H1 (cell line): ENCODE results near the gene ATG9B. TPM values are rescaled to one million over a fixed set of nuclear protein-coding genes. Genes with fewer than 3 reads are reported as not detected.

Experiments
- CTCF ChIA-PET: fragments of 300-600 bp; sonication (Branson Sonifier 250); formaldehyde crosslinking; loops from one replicate; lab custom pipeline; 2021; ENCODE audit not compliant: partially characterized antibody; lab: Charles Lee
- POLR2A ChIA-PET: fragments of 300-600 bp; sonication (Branson Sonifier 250); formaldehyde crosslinking; loops from one replicate; lab custom pipeline; 2021; ENCODE audit warnings: inconsistent platforms; ENCODE audit not compliant: partially characterized antibody; lab: Charles Lee
- DNase-seq, 2 experiments: peaks; one replicate each; pipeline versions ENCODE4 v3.0.0 to v3.0.0-alpha.2; 2010 to 2022; ENCODE audit warnings: low spot score in 2 of 2, low read depth in 1 of 2, mixed read lengths in 1 of 2
- FAIRE-seq: peaks from 2 replicates; lab custom pipeline; 2011; peaks lifted over from hg19 to GRCh38; lab: Jason Lieb, UNC
- H2AFZ ChIP-seq: 2 replicates; pipeline ENCODE4 v1.8.1; 2012; ENCODE audit warnings: low read length, inconsistent platforms
- H2AK5ac ChIP-seq: 2 replicates; pipeline ENCODE4 v1.6.1; 2013; ENCODE audit warnings: low read depth, low read length
- H2BK120ac ChIP-seq: replicated peaks from 2 replicates; pipeline ENCODE3; 2013; ENCODE audit warnings: low read depth, low read length, inconsistent platforms
- H2BK12ac ChIP-seq: 2 replicates; pipeline ENCODE4 v1.6.1; 2013; ENCODE audit warnings: low read depth, low read length
- H2BK15ac ChIP-seq: 2 replicates; pipeline ENCODE4 v1.6.1; 2013; ENCODE audit warnings: low read length
- H2BK20ac ChIP-seq: 2 replicates; pipeline ENCODE4 v1.6.1; 2013; ENCODE audit warnings: low read length
- H2BK5ac ChIP-seq: 2 replicates; pipeline ENCODE4 v1.6.1; 2013; ENCODE audit warnings: low read depth, low read length
- H3K14ac ChIP-seq: 2 replicates; pipeline ENCODE4 v1.6.1; 2013; ENCODE audit warnings: inconsistent platforms; ENCODE audit not compliant: insufficient read length
- H3K18ac ChIP-seq: 2 replicates; pipeline ENCODE4 v1.6.1; 2013; ENCODE audit warnings: low read length; ENCODE audit errors: extremely low read depth
- H3K23ac ChIP-seq: 2 replicates; pipeline ENCODE4 v1.6.1; 2013; ENCODE audit warnings: inconsistent platforms; ENCODE audit not compliant: insufficient read length
- H3K23me2 ChIP-seq: 2 replicates; pipeline ENCODE4 v1.6.1; 2013; ENCODE audit warnings: low read depth, low read length
- H3K27ac ChIP-seq: 2 replicates; pipeline ENCODE4 v1.6.1; 2011; ENCODE audit warnings: low read depth, low read length, inconsistent platforms
- H3K27me3 ChIP-seq, 4 experiments: replicated peaks in 1 of 4; 1 replicate in 1 of 4; 2 replicates in 3 of 4; pipeline versions ENCODE4 v1.6.1 to v1.8.1; 2011 to 2013; ENCODE audit warnings: low read length in 3 of 4, mild to moderate bottlenecking in 3 of 4, inconsistent platforms in 2 of 4, mixed read lengths in 2 of 4, moderate library complexity in 1 of 4; ENCODE audit not compliant: control insufficient read depth in 3 of 4, insufficient read depth in 3 of 4; ENCODE audit errors: extremely low read depth in 1 of 4
- H3K36me3 ChIP-seq, 4 experiments: 2 replicates each; pipeline versions ENCODE4 v1.6.1 to v1.8.1; 2011 to 2013; ENCODE audit warnings: mild to moderate bottlenecking in 4 of 4, low read length in 3 of 4, moderate library complexity in 2 of 4, control low read depth in 1 of 4, inconsistent platforms in 1 of 4; ENCODE audit not compliant: insufficient read depth in 4 of 4, control insufficient read depth in 2 of 4
- H3K4ac ChIP-seq: replicated peaks from 2 replicates; pipeline ENCODE3; 2013; ENCODE audit warnings: low read length, low read depth, mixed read lengths, inconsistent platforms; ENCODE audit not compliant: insufficient read length
- H3K4me1 ChIP-seq, 4 experiments: replicated peaks in 1 of 4; 1 replicate in 1 of 4; 2 replicates in 3 of 4; pipeline versions ENCODE4 v1.6.1 to v1.8.1; 2011 to 2013; ENCODE audit warnings: low read length in 3 of 4, inconsistent platforms in 2 of 4, mixed read lengths in 1 of 4; ENCODE audit not compliant: insufficient read depth in 4 of 4, control insufficient read depth in 3 of 4
- H3K4me2 ChIP-seq, 2 experiments: 2 replicates each; pipeline versions ENCODE4 v1.6.1 to v1.8.1; 2011 to 2013; ENCODE audit warnings: low read depth in 2 of 2, low read length in 2 of 2, control low read depth in 1 of 2, inconsistent platforms in 1 of 2, mild to moderate bottlenecking in 1 of 2; ENCODE audit not compliant: insufficient read depth in 1 of 2
- H3K4me3 ChIP-seq, 4 experiments: fragments of 200-600, 300-600 bp in 1 of 4; sonication (generic), shearing (Covaris generic), sonication (Bioruptor Twin) in 1 of 4; 2 replicates each; pipeline versions ENCODE4 v1.5.1 to v1.8.1; 2011 to 2016; ENCODE audit warnings: low read length in 4 of 4, low read depth in 3 of 4, control low read depth in 2 of 4, inconsistent platforms in 2 of 4, mild to moderate bottlenecking in 2 of 4, mixed read lengths in 1 of 4, moderate library complexity in 1 of 4; ENCODE audit not compliant: insufficient read depth in 2 of 4; ENCODE audit errors: extremely low read depth in 1 of 4
- H3K56ac ChIP-seq: replicated peaks from 2 replicates; pipeline ENCODE3; 2013; ENCODE audit warnings: low read depth, mild to moderate bottlenecking, mixed read lengths, low read length, inconsistent platforms; ENCODE audit not compliant: insufficient read length
- H3K79me1 ChIP-seq: 2 replicates; pipeline ENCODE4 v1.6.1; 2013; ENCODE audit warnings: low read depth, low read length, control low read depth
- H3K79me2 ChIP-seq, 2 experiments: 2 replicates each; pipeline versions ENCODE4 v1.6.1 to v1.8.1; 2012 to 2013; ENCODE audit warnings: low read length in 2 of 2, mild to moderate bottlenecking in 2 of 2, inconsistent platforms in 1 of 2; ENCODE audit not compliant: insufficient read depth in 2 of 2, control insufficient read depth in 1 of 2
- H3K9ac ChIP-seq, 4 experiments: replicated peaks in 1 of 4; 1 replicate in 1 of 4; 2 replicates in 3 of 4; pipeline versions ENCODE4 v1.6.1 to v1.8.1; 2011 to 2013; ENCODE audit warnings: low read depth in 3 of 4, low read length in 3 of 4, control low read depth in 2 of 4, mild to moderate bottlenecking in 2 of 4, moderate library complexity in 2 of 4, inconsistent platforms in 1 of 4; ENCODE audit errors: extremely low read depth in 1 of 4
- H3K9me3 ChIP-seq, 2 experiments: 2 replicates each; pipeline versions ENCODE4 v1.6.1 to v1.8.1; 2012 to 2013; ENCODE audit warnings: mild to moderate bottlenecking in 2 of 2, moderate library complexity in 2 of 2, control low read depth in 1 of 2, inconsistent platforms in 1 of 2, low read depth in 1 of 2, low read length in 1 of 2, mixed read lengths in 1 of 2; ENCODE audit not compliant: insufficient read depth in 2 of 2
- H4K20me1 ChIP-seq, 2 experiments: replicated peaks in 1 of 2; 2 replicates each; pipeline versions ENCODE3 to v1.8.1; 2011 to 2013; ENCODE audit warnings: inconsistent platforms in 2 of 2, low read length in 2 of 2, mild to moderate bottlenecking in 1 of 2; ENCODE audit not compliant: insufficient read depth in 2 of 2, control insufficient read depth in 1 of 2
- H4K5ac ChIP-seq: 2 replicates; pipeline ENCODE4 v1.6.1; 2013; ENCODE audit warnings: low read length, low read depth, mixed read lengths, inconsistent platforms; ENCODE audit not compliant: insufficient read length
- H4K8ac ChIP-seq: 2 replicates; pipeline ENCODE4 v1.8.0; 2013; ENCODE audit warnings: mild to moderate bottlenecking, moderate library complexity, low read length, inconsistent platforms; ENCODE audit not compliant: insufficient read depth; ENCODE audit errors: extremely low read depth
- H4K91ac ChIP-seq: replicated peaks from 2 replicates; pipeline ENCODE3; 2013; ENCODE audit warnings: low read length, mixed read lengths, inconsistent platforms; ENCODE audit not compliant: insufficient read length
- ASH2L ChIP-seq: fragments of 200-600, 300-600 bp; sonication (generic); IDR thresholded peaks from one replicate; pipeline ENCODE4 v1.7.1; 2017; ENCODE audit warnings: low read length
- CREB1 ChIP-seq: IDR thresholded peaks from 2 replicates; pipeline ENCODE4 v1.6.1; 2012; ENCODE audit warnings: inconsistent platforms
- GABPA ChIP-seq: IDR thresholded peaks from 2 replicates; pipeline ENCODE4 v1.6.1; 2011; ENCODE audit warnings: mild to moderate bottlenecking, low read length, moderate library complexity, borderline replicate concordance; ENCODE audit not compliant: insufficient read depth
- MAFK ChIP-seq: IDR thresholded peaks from 2 replicates; pipeline ENCODE4 v1.6.1; 2012; ENCODE audit warnings: low read depth, mild to moderate bottlenecking, improper control_type of control experiment, low read length
- MAX ChIP-seq: IDR thresholded peaks from 2 replicates; pipeline ENCODE4 v1.6.1; 2012; ENCODE audit warnings: inconsistent platforms
- RAD21 ChIP-seq, 2 experiments: IDR thresholded peaks in 1 of 2; conservative IDR thresholded peaks in 1 of 2; 2 replicates each; pipeline ENCODE4 v1.6.1; 2011; ENCODE audit warnings: low read depth in 2 of 2, low read length in 2 of 2, improper control_type of control experiment in 1 of 2, inconsistent platforms in 1 of 2, mild to moderate bottlenecking in 1 of 2, moderate library complexity in 1 of 2
- SP4 ChIP-seq: IDR thresholded peaks from 2 replicates; pipeline ENCODE4 v1.6.1; 2012; ENCODE audit warnings: low read length, inconsistent platforms
- WGBS, 2 experiments: shearing (Covaris generic) in 1 of 2; methylation state at CpG; one replicate each; pipeline versions ENCODE4 v1.1.6 to v1.1.7; 2013 to 2015; ENCODE audit warnings: low lambda C conversion rate in 2 of 2, mixed read lengths in 2 of 2, inconsistent platforms in 1 of 2, low coverage in 1 of 2, missing lambda C conversion rate in 1 of 2; ENCODE audit not compliant: insufficient replicate concordance in 2 of 2, insufficient coverage in 1 of 2, insufficient read length in 1 of 2; ENCODE audit errors: extremely low coverage in 1 of 2, missing lambda C conversion rate in 1 of 2; 5-methylcytosine and 5-hydroxymethylcytosine counted together
- polyA plus RNA-seq, 7 experiments: library from polyadenylated mRNA; depleted of rRNA in 3 of 7; stranded (reverse) in 5 of 7; unstranded in 2 of 7; fragments of >200 nt in 5 of 7; fragments of 200-250 nt in 2 of 7; gene quantifications; 1 replicate in 5 of 7; 2 replicates in 1 of 7; 4 replicates in 1 of 7; pipeline versions ENCODE4 v1.2.1 to v1.2.3, GENCODE V29; 2011 to 2013; ENCODE audit warnings: missing spikeins in 2 of 7, mixed read lengths in 2 of 7
- total RNA-seq: library from RNA; stranded (reverse); fragmentation: NEBNext Ultra II Directional; extraction: Animal tissue kit (Norgen Biotek cat#: 25700); gene quantifications from 2 replicates; pipeline ENCODE4 v1.2.1, GENCODE V29; 2021

ATG9B gene
- total and polyA plus RNA-seq, 2 of the 8 experiments (the other 6 are each of a cell fraction or from before 2014, with no cell fraction given), result 1.4 to 2.3 TPM

GRCh38 chr7:151053096-151053495 lies 28.8 kb upstream of the ATG9B start:
- no peak overlapping the region for H3K4me2 ChIP-seq
- H2AK5ac ChIP-seq, result no peak overlapping the region
- H3K9me3 ChIP-seq, result no peaks in the 10 kb centered on the region
- no peak overlapping the region for H4K91ac ChIP-seq
- H3K27me3 ChIP-seq, result peaks cover 4 to 38% (median 28%) of the 10 kb centered on the region in 4 experiments
- ChIA-PET CTCF (interaction anchor here (0.7 to 1.6 kb wide), 7 partner anchors 10 to 83 kb away, joined by 3 to 12 read pairs (median 4); no protein-coding TSS in a partner anchor), POLR2A (interaction anchor here (0.7 to 1.6 kb wide), 2 partner anchors 28 to 50 kb away, joined by 4 read pairs; partner anchors contain the start of gene FASTK)
- H2BK120ac ChIP-seq, result no peak overlapping the region
- no peak overlapping the region for H2BK12ac ChIP-seq
- no peak overlapping the region for H4K5ac ChIP-seq
- H3K4ac ChIP-seq, result no peak overlapping the region
- peaks cover 0 to 16% of the 10 kb centered on the region in 2 experiments for H4K20me1 ChIP-seq
- H3K36me3 ChIP-seq, result no peaks in the 10 kb centered on the region
- no peak overlapping the region for H3K4me3 ChIP-seq
- H2BK20ac ChIP-seq, result no peak overlapping the region
- no peak overlapping the region for H3K9ac ChIP-seq
- no peak overlapping the region for H3K56ac ChIP-seq
- H3K14ac ChIP-seq, result no peak overlapping the region
- TF ChIP-seq MAFK, result no peak
- no peak for TF ChIP-seq SP4
- no peak for TF ChIP-seq MAX
- no peak for TF ChIP-seq GABPA
- TF ChIP-seq CREB1, result no peak
- TF ChIP-seq RAD21 (IDR thresholded peaks at IDR 0.05 in 1 of 2, conservative IDR thresholded peaks at IDR 0.05 in 1 of 2; ENCODE audit: low read depth in 2 of 2, low read length in 2 of 2), result no peak
- TF ChIP-seq ASH2L, result no peak
- no peak for DNase-seq
- FAIRE-seq, result no peak
- no peak overlapping the region for H4K8ac ChIP-seq
- H2BK15ac ChIP-seq, result no peak overlapping the region
- peaks cover 11% of the 10 kb centered on the region for H3K23me2 ChIP-seq
- peaks cover 0 to 17% (median 7%) of the 10 kb centered on the region in 4 experiments; a peak in 5 of 7 replicates for H3K4me1 ChIP-seq
- H3K79me2 ChIP-seq, result no peaks in the 10 kb centered on the region
- H2AFZ ChIP-seq, result no peak overlapping the region
- no peak overlapping the region for H3K27ac ChIP-seq
- no peak overlapping the region for H3K18ac ChIP-seq
- no peak overlapping the region for H2BK5ac ChIP-seq
- 80% methylated on average over 4 of the region's 4 CpGs; no CpG with 5 or more reads in 1 of the 2 experiments for WGBS, 2 experiments
- no peak overlapping the region for H3K23ac ChIP-seq
- H3K79me1 ChIP-seq, result no peaks in the 10 kb centered on the region
